ENCODE data around the gene PNCK.
A peak's percentile ranks its signal among the peaks of the same experiment; 100 is the strongest.
"Not testable (repeated sequence)": the region's sequence is repeated elsewhere in the genome, so short reads cannot be mapped to it uniquely, and the experiment has no call there.

PNCK gene

DNA sequence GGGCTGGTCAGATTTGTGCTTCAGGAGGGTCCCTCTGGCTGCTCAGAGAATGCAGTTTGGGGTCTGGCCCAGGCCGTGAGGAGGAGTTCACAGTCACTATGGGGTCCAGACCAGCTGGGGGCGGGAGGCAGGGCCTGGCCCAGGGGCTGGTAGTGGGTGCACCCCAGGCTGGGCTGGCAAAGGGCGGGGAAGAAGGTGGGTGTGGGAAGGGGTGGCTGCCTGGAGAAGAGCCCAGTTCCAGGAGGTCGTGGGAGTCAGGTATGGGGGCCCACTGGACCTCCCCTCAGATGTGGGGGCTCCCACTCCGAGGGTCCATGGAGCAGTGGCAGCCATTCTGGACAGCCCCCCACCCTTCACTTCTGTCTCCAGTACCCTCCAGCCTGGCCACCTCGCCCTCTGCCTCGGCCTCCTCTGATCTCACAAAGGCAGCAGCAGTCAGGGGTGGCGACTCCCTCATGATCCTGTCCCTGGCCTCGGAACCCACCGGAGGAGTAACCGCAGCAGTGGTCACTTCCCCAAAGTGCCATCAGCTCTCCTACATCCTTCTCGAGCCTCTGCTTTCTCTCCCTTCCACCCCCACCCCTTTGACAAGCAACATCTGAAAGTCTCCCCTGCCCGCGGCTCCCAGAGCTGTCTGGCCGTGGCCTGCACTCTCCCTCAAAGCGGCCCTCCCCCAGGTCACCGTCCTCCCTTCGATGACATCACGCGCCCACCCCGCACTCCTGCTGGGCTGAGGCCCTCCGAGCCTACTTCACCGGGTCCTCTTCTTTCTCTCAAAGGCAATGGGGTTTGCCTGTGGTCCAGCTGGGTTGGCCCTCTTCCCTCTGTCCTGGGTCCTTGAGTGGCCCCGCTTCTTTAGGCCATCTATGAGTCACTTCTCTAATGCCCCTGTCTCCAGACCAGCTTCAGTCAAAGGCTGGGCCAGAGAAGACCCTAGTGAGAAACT lies 12.4 kb upstream of the PNCK start:
- DNase-seq = no peak

DNA sequence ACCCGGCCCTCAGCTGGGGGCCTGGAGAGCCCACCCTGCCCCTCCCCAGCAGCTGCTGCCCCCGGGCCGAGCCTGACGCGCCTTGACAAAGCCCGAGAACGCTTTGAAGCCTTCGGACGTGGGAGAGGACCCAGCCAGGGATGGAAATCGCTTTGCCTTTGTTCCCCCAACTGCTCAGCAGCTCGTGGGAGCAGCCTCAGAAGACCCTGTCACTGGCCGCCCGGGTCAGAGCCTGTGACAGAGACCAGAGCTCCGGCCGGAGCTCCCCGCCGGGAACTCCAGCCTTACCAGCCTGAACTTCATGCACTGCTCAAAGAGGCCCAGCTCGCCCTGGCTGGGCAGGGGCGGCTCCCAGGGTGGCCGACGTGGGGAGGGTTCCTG lies 11.5 kb upstream of the PNCK start:
- DNase-seq = no peak

DNA sequence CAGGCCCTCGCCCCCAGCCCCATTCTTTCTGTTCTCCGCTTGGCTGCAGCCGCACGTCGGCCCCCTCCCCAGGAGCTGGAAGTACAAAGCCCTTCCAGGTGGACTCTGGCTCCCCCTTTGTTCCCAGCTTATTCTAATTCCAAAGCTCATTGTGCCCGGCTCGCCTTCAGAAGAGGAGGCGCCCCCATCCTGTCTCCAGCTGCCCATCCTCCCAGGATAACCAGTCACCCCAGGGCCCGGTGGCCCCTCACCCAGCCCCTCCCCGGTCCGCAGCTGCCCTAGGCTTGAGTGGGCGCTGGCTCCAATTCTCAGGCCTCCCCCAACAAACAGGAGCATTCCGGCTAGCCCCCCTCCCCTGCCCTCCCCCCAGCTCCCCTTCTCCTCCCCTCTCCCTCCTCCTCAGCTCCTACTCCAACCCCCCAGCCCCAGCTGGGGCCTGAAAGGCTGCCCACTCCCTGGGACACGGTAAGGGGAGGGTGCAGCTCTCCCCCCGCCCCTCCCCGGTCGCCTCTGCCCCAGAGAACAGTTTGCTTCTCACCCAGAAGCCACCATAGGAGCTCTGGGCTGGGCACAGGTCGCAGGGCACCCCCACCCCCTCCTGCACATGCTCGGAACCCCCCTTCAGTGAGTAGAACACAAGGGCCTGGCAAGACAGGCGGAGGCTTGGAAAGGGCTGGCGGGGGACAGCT lies 11.0 kb upstream of the PNCK start:
- no peak for DNase-seq

DNA sequence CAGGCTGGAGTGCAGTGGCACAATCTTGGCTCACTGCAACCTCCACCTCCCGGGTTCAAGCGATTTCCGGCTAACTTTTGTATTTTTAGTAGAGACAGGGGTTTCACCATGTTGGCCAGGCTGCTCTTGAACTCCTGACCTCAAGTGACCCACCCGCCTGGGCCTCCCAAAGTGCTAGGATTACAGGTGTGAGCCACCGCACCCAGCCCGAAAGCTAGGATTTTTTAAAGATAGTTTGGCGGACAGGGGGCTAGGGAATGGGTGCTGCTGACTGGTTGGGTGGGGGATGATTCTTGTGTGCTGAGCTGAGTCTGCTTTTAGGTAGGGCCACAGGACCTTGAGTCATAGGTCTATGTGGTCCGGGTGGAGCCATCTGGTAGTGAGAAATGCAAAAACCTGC lies 9.9 kb upstream of the PNCK start:
- DNase-seq = not testable (repeated sequence)

DNA sequence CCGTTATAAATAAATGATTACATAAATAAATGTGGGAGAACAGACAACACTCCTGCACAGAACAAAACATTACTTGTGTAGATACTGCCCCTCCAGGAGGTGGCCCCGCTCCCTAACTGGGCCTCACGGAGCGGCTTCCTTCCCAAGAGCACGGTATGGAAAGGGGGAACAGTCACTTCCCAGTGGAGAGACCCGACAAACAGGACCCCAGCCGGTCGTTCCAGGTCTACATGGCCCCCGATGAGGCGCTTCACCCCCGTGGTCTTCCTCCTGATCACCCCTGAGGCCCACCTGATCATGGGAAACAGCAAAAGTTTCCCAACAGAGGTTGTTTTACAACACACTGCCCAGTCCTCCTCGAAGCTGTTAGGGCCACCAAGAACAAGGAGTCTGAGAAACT lies 7.6 kb upstream of the PNCK start:
- no peak for DNase-seq

DNA sequence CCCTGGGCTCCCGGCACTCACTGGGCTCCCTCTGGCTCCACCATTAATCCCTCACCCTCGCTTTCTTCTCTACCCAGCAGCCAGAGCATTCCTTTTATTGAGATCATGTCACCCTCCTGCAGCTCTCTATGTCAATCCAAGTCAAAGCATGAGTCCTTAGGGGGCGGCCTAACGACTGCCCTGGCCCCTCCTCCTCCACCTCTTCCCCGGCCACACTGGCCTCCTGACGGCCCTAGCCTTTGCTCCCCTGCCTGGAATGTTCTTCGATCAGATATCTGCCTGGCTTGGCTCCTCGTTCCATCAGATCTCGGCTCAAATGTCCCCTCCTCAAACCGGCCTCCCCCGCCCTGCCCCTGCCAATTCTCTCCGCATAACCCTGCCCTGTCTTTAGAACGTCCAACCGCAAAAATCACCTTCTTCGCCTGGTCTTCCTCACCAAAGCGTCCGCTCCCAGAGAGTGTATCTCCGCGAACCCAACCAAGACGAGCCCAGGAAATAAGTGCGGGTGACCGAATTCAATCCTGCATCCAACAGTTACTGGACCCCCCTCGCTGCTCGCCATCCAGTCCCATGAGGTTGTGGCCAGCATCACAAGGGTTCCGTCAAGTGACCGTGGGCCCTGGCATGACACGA lies 722 bp upstream of the PNCK start:
- no peak for DNase-seq

DNA sequence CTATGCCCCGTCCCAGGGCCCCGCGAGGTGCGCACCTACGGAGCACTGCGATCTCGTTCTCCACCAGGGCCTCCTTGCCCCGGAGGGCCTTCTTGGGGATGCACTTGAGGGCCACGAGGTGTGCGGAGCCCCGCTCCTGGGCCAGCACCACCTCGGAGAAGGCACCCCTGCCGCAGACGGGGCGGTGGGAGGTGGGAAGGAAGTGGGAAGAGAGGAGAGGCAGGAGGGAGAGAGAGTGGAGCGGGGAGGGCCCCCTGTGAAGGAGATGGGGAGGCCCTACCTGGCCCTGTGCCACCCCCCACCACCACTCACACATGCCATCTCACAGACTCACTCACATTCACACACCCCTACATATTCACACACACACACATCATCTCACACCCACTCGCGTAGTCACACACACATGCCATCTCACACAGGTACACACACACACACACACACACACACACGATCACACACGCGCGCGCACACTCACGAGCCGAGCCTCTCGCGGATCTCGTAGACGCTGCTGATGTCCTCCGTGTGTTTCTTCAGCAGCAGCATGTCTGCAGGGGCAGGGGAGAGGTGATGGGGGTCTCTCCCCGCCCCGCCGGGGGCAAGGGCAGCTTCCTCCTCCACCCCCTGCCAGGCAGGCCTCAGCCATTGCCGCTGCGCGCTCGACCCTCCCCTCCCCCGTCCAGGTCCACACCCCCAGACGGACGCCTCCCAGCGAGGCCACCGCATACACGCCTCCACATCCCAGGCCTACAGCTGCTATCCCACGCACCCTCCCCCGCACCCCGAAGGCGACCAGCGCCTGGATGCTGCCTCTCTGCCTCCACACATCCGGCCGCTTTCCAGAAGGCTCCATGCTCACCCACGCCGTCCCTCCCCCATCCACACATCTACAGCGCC lies 834 bp downstream of the PNCK start:
- no peak for DNase-seq

DNA sequence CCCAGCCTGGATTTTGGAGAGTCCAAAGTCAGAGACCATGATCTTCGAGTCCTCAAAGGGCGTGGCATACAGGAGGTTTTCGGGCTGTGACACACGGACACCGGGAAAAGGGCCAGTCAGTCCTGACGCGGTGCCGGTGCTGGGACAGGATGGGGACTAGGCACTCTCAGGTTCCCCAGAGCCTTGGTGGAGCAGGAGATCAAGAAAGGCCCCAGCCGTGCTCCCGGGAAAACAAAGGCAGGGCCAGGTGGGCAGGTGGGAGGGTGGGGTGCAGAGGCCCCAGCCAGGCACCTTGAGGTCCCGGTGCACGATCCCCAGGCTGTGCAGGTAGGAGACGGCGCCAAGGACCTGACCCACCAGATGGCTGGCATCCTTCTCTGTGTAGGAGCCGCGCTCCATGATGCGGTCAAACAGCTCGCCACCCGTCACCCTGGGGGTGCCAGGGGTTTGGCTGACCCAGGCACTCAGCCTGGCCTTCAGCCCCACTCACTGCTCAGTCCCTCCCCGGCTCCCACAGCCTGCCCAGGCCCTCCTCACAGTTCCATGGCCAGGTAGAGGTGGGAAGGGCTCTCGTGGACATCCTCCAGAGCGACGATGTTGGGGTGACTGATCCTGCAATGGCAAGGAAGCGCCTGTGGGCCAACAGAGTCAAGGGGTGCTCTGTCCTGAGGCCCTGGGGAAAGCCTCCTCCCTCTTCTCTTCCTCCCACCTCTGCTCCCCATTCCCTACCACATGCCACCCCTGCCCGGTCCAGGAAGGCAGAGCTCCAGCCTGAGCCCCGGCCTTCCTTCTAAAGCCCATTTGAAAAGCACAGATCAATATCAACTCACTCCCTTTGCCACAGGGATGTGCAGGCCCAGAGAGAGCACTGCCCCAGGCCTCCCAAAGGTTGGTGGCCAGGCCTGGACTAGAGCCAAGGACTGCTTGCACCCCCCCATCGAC lies 1.8 kb downstream of the PNCK start:
- no peak for DNase-seq

DNA sequence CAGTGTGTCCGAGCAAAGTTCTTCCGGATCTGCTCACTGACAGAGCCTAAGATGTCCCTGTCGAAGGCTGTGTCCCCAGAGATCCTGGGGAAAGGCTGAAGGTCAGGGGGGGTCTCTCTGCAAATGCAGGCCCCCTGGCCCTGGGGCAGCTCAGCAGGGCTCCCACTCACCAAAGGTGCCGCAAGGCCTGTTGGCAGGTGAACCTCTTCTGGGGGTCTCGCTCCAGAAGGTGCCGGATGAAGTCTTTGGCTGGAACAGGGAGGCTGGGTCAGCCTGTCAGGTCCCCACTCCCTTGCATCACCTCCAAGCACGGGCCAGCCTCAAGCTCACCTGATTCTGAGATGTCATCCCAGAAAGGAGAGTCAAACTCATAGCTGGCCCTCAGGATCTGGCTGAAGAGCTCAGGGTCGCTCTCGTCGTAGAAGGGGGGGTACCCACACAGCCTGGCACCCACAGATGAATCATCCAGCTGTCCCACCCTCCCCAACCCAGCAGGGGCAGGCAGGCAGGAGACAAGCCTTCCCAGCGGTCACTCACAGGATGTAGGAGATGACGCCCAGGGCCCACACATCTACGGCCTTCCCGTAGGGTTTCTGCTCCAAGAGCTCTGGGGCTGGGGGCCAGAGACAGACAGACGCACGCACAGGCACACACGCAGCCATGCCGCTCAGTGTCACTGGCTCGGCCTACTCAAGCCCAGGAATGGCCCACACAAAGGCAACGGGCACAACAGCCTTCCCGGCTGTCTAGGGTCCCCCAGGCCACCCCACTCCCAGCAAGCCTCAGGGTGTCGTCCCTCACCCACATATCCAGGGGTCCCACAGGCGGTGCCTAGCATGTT lies 2.6 kb downstream of the PNCK start:
- no peak for DNase-seq

DNA sequence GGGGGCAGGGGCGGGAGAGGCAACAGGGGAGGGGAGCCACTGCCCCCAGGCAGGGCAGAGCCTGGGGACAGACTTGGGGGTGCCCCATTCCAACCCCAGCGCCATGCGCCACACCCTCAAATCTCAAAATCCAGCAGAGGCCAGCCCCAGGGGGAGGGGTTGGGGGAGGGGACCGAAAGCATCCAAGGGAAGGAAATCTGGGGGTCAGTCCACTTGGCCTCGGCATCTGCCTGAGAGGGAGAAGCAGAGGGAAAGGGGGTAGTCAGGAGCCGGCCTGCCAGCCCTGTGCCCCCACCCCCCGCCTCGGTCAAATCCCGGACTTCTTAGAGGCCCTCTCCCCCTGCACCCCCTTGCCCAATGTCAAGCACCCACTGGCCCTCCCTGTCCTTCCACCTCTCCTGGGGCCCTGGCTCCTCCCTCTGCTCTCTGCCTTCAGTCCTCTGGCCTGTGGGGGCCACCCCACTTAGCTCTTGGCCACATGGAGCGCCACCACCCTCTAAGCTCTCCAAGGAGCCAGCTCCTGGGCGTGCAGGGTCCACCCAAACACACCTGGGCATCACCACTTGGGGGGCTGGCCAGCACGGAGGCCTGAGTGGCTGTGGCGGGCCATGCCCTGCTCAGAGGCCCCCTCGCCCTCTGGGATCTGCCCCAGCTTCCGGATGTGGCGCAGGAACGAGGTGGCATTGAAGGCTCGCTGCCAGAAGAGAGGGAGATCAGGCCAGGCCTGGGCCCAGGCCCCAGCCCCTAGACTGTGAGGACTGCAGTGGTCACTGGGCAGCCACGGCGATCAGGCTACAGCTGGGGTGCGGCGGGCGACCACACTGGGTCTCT lies 3.5 kb downstream of the PNCK start:
- no peak for DNase-seq

DNA sequence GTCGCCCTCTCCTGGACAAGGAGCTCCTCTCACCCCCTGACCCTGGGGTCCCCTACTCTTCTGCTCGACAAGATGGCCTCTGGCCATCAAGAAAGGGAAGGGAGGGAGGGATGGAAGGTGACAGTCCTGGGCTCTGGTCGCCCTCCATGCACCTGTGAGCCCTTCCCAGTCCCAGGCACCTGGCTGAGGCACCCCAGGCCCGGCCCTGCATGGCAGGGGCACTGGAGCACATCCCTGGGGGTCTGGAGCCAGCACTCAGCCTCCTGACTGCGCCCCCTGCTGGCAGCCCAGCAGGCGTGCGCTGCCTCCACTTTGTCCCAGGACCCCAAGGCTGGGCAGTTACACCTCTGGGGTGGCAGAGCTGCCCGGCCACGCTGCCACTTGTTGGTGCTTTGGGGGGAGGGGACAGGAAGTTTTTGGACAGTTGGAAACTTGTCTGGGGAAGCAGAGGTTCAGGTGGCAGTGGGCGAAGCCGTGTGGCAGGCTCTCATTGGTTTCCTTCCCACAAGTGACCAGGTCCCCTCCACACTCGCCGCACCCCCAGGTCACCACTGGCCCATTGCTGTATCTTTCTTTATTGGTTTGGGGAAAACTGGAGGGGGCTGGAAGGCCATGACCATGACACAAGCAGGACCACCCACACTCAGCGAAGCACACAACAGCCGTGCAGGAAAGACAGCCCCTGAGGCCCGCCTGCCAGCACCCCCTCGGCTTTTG lies 4.3 kb downstream of the PNCK start:
- no peak for DNase-seq

DNA sequence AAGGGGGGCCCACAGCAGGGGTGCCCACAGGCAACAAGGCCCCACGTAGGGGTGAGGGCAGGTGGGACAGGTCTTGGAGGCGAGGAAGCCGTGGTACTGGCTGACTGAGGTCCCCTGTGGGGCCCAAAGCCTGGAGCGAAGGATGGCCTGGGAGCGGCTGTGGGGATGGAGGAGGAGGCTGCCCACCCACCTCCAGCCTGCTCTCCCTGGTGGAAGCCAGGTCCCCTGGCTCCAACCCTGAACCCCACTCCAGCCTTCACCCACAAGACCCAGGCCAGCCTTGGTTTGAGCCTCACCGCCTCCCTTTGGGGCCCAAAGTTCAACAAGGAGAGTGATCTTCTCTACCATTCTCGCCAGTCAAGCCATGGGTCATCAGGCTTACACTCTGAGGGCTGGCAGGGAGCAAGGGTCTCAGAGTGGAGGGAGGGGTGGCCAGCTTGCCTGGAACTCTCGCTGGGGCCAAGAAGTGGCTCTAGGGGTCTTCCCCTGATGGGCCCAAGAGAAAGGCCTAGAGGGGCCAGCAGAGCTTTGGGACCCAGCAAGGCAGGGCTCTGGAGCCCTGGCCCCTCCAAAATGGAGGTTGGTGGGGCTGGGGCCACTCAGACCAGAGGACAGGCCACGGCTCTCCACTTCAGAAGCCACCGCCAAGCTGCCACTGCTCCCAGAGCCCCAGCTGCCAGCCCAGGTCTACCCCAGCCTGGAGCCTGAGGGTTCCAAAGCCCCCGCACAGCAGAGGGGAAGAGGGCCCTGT lies 5.0 kb downstream of the PNCK start:
- no peak for DNase-seq

DNA sequence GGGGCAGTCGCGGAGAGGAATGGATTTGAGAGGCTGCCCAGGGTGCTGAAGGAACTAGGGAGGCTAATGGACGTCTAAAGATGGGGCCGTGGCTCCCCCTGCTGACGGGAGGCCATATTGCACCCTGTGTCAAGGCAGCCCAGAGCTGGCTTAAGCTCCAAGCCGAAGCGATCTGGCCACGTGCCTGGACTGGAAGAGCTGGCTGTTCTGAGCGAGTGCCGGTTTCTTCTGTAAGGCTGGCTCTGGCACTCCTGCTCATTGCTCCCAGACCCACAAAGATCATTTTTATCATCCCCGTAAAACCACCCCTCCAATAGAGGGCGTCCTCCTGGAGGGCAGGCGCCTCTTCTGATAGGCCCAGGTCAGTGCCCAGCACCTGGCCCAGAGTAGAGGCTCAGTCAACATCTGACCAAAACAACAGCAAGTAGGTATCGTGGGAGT lies 5.6 kb downstream of the PNCK start:
- DNase-seq = peak; percentile 76

DNA sequence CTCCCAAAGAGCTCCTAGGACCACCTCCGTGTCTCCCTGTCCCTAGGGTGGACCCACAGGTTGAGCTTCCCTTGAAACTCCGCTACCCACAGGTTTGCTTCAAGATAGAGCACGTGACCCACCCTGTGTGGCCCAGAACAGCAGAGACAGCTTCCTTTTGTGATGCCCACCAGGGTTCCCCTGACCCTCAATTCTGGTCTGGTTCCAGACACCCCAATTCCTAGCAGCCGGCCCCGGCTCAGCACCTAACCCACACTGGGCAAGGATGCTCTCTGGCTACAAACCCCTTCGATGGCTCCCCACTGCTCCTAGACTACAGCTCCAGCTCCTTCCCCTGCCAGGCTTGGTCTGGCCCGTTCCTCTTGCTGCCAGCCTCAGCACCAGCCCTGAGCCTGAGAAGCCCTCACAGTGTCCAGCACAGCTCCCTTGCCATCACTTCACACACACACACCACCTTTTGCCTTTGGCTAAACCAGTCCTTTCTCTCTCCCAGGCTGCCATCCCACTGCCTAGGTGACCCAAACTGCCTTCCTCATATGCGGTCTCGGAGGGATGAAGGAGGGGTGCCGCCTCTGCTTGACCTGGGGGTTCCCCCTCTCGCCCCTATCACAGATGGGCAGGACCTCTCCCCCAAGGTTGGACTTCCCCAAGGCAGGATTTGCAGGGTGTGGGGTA lies 6.2 kb downstream of the PNCK start:
- DNase-seq = no peak

DNA sequence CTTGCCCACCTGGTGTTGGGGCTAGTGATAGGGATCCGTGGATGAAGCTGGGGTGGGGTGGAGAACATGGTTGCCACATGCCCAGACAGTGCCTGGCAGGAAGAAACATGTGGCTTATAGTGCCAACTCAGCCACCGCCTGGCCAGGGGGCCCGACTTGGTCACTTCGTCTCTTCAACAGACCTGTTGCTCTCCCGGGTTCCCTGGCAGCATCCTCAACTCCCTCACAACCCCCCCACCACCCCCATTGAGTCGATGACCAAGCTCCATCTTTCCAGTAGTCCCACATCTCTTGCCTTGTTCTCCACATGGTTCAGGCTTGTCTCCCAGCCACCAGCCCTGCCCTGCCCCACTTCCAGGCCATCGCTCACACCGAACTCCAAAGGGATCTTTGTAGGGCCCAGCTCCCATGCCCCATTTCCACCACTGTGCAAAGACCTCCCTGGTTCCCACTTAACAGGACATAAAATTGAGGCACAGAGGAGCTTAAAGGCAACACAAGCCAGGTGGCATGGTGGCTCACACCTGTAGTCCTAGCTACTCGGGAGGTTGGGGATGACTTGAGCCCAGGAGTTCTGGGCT lies 7.8 kb downstream of the PNCK start:
- no peak for DNase-seq

DNA sequence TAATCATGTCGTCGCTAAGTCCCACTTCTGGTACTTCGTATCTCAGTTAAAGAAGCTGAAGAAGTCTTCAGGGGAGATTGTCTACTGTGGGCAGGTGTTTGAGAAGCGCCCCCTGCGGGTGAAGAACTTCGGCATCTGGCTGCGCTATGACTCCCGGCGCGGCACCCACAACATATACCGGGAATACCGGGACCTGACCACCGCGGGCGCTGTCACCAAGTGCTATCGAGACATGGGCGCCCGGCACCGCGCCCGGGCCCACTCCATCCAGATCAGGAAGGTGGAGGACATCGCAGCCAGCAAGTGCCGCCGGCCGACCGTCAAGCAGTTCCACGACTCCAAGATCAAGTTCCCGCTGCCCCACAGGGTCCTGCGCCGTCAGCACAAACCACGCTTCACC lies 11.3 kb downstream of the PNCK start:
- DNase-seq = no peak

DNA sequence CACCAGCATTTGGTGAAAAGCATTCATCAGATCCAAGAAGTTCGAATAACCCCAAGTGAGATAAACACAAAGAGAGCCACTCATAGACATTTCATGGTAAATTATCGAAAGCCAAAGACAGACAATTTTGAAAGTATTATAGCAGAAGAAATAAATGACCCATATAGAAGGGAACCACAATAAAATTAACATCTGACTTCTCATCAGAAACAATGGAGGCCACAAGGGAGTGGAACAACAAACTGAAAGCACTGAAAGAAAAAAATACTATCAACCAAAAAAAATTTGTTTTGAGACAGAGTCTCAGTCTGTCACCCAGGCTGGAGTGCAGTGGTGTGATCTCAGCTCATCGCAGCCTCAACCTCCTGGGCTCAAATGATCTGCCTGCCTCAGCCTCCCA lies 14.3 kb downstream of the PNCK start:
- DNase-seq = no peak
